Measurements from ENCODE around the gene CDC42.

CDC42 gene

DNA sequence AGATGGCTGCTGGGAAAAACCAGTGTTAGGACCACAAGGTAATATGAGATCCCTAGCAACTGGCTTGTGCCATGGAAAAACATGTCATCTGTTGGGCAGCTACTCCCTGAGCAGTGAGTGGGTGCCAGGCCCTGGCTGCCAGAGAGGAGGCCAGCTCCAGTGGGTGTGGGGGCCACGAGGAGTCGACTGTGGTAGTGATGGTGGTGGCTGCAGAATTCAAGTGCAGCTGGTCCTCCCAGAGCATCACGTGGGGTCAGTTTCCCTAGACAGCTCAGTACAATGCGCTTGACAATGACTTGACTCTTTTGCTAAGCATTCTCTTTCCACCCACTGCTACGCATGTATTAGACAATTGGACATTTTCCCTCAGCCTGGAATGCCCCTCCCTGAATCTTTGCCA is 14.5 kb upstream of the CDC42 start:
- DNase-seq = no peak

DNA sequence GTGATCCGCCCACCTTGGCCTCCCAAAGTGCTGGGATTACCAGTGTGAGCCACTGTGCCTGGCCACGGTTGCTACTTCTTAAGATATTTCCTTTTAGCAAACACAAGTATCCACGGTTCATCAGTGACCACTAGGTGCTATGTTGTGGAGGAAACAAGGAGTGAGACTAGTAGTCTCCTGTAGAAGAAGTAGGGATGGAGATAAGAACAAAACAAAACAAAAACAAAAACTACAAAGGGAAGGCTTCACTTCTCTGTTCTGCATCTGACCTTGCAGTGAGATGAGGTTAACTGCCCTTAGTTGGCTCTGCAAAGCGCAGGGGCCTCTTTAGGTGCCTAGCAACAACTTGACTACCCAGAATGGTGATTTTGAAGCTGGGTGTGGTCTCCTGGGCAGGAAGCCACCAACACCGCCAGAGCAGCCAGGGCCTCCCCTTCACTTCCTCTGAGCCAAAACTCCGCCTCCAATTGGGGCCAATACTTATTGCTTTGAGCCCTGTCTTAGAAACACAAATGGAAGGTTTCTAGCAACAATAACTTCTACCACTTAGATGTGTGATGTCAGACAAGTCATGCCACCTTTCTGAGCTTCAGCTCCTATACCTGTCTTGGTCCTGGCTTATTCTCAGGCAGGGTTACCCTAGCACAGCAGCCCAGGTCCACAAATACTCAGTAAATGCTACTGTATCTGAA is 12.8 kb upstream of the CDC42 start:
- no peak for DNase-seq

DNA sequence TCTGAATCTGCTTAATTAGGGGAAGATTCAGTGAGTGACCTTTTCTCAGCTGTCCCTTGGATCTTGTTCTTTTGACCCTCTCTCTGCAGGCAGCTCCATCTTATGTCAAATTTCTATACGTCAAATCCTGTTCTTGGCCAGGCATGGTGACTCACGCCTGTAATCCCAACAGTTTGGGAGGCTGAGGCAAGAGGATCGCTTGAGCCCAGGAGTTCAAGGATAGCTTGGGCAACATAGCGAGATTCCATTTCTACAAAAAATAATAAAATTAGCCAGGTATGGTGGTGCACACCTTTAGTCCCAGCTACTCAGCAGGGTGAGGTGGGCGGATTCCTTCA is 12.3 kb upstream of the CDC42 start:
- DNase-seq = no peak

DNA sequence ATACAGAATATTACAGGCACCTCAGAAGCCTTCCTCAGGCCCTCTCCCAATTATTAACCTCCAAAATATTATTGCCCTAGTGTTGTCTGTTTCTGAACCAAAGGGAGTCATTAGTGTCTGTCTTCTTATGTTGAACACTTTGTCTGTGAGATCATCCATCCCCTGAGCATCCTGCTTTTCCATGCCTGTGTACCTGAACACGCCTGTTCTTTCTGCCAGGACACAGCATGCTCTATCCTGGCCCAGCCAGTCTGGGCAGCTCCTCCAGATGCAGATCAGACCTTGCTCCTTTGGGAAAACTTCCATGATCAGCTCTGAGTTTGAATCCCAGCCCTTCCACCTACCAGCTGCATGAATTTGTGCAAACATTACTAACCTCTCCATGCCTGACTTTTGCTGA is 11.0 kb upstream of the CDC42 start:
- no peak for DNase-seq

DNA sequence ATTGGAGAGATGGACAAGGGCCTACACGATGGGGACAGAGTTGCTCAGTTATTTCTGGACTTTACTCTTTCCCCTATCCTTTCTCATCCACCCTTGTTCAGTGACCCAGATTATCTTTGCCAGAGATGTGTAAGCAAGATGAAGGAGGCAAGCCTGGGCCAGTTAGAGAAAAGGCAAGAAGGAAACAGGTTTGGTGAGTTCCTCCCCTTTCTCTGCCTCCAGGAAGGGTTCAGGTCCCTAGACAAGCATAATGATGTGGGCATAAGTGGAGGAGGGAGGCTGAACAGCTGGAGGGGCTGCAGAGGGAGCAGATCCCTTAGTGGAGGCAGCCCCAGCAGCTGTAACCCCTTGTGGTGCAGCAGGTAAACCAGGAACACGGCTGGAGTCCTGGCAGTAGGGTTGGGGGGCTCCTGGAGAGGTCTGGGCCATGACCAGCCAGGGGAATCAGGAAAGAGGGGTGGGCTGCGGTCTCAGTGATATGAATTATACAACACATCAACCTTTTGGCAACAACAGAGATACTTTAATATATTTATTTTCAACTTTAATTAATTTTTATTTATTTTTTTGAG is 9.2 kb upstream of the CDC42 start:
- no peak for DNase-seq

- DNase-seq = no peak
These were observed 7.7 kb upstream of the CDC42 start for GRCh38 chr1:22044690-22045420.

DNA sequence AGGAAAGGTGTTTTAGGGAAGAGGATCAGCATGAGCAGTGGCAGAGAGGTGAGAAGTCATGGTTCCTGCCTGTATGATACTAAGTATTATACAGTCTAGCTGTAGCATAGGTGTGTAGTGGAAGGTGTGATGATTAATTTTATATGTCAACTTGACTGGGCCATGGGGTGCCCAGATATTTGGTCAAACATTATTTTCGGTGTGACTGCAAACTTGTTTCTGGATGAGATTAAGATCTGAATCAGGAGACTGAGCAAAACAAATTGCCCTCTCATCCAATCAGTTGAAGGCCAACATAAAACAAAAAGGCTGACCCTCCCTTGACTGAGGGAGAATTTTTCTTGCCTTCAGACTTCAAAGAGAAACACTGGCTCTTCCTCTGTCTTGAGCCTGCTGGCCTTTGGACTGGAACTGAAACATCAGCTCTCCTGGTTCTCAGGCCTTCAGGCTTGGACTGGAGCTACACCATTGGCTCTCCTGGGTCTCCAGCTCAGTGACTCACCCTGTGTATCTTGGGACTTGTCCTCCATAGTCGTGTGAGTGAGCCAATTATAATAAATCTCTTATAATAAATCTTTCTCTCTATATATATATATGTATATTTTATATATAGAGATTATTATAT is 6.8 kb upstream of the CDC42 start:
- DNase-seq = no peak

- DNase-seq = no peak
These were observed 3.9 kb upstream of the CDC42 start for GRCh38 chr1:22048351-22049192.

- DNase-seq = no peak
These were observed 2.2 kb upstream of the CDC42 start for GRCh38 chr1:22050330-22050729.

- DNase-seq = no peak
These were observed 848 bp upstream of the CDC42 start for GRCh38 chr1:22051607-22052114.

GRCh38 chr1:22053017-22053860 is 730 bp downstream of the CDC42 start:
- DNase-seq = peak; percentile 32 to 45

GRCh38 chr1:22053861-22054770 is 1.6 kb downstream of the CDC42 start:
- no peak for DNase-seq

- DNase-seq = no peak
These were observed 3.0 kb downstream of the CDC42 start for GRCh38 chr1:22055463-22055862.

- DNase-seq = no peak
These were observed 3.5 kb downstream of the CDC42 start for GRCh38 chr1:22056043-22056442.

DNA sequence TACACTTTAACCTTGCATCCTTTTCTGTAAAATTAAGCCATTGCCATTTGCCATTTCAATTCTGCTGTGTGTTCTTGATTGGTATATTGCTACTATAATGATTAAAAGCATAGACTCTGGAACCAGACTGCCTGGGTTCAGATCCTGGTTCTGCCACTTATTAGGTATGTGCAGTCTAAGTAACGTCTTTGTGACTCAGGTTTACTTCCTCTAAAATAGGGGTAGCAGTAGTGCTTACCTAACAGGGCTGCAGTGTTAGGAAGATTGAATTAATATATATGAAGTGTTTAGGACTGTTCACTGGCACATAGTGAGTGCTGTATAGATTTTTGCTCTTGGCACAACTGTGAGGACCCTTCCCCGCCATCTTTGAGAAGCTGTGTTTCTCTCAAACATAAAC is 4.4 kb downstream of the CDC42 start:
- DNase-seq = no peak

DNA sequence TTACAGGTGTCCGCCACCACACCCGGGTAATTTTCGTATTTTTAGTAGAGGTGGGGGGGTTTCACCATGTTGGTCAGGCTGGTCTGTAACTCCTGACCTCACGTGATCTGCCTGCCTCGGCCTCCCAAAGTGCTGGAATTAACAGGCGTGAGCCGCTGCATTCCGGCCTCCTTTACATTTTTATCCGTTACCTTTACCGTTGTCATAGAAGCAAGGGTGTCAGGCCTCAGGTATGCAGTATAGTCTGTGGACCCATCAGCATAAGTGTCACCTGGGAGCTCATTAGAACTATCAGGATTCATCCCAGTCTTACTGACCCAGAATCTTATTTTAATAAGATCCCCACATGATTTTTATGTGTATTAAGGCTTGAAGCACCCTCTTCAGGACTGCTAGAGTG is 5.4 kb downstream of the CDC42 start:
- no peak for DNase-seq

DNA sequence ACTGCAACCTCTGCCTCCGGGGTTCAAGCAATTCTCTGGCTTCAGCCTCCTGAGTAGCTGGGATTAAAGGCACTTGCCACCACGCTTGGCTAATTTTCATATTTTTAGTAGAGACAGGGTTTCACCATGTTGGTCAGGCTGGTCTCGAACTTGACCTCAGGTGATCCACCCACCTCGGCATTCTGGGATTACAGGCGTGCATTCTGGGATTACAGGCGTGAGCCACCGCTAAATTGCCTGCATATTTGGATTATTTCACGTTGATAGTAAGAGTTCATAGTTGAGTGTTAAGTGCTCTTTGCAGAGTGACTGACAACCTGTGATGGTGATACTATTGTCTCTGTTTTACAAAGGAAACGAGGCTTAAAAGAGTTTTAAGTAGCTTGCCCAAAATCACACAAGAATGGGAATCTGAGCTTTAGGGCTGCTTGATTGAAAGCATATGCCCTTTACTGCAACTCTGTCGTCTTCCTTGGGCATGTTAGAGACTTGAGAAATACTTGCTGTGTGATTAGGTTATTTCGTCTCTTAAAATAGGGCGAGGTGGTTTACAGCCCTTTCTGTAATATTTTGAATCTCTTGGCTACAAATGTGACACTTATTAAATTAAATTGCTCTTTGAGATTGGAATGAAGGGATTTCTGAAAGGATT is 12.4 kb downstream of the CDC42 start:
- DNase-seq = no peak

GRCh38 chr1:22071511-22071910 is 19.0 kb downstream of the CDC42 start:
- DNase-seq = no peak

GRCh38 chr1:22074803-22075202 is 22.3 kb downstream of the CDC42 start:
- DNase-seq = no peak

DNA sequence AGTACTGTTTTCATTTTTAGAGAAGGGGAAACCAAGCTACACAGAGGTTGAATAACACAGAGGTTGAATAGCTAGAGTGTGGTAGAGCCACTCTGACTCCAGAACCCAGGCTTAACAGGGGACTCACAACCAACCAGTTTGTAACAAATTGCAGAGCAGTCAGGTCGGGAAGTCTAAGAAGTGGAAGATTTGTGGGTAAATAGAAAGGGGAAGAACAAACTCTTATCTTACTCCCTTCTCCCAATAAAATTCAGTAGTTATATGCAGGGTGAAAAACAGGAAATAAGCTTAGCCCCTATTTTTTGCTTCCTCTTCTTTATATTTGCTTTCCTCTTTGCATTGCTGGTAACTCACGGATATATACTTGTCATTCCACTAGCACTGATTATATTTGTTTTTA is 23.2 kb downstream of the CDC42 start:
- DNase-seq = no peak

Measured in NCI-H1930 (cell line).